ENCODE data around the gene DFFA.
"Not testable (repeated sequence)": the region's sequence is repeated elsewhere in the genome, so short reads cannot be mapped to it uniquely, and the experiment has no call there.

DFFA gene

DNA sequence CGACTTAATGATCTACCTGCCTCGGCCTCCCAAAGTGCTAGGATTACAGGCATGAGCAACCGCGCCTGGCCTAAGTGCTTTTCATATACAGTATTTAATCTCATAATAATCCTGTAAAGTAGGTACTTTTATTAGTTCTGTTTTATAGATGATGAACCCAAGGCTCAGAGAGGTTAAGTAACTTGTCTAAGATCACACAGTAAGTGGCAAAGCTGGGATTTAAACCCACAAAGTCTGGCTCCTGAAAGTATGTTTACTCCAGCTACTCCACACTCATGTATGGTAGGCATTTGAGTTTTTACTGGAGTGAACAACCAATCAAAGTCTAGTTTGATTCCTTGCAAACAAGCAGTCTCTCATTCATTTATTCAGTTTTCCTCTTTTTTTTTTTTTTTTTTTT lies 2.3 kb downstream of the DFFA start:
- intact Hi-C loops (cut with DNase I; ENCODE audit: low total_unique reads) = no loop called here
- Histone ChIP-seq H3K4me1 (peaks cover 0 to 22% (median 12%) of the 10 kb centered on the region in 4 donors), H3K27me3 (no peaks in the 10 kb centered on the region), H3K36me3 (peaks cover 15 to 49% (median 35%) of the 10 kb centered on the region in 3 donors), H3K9me3 (no peaks in the 10 kb centered on the region), H3K4me3 (no peak overlapping the region), H3K27ac (no peak overlapping the region)
- DNase-seq = no peak
- TF ChIP-seq, protein P1, sequence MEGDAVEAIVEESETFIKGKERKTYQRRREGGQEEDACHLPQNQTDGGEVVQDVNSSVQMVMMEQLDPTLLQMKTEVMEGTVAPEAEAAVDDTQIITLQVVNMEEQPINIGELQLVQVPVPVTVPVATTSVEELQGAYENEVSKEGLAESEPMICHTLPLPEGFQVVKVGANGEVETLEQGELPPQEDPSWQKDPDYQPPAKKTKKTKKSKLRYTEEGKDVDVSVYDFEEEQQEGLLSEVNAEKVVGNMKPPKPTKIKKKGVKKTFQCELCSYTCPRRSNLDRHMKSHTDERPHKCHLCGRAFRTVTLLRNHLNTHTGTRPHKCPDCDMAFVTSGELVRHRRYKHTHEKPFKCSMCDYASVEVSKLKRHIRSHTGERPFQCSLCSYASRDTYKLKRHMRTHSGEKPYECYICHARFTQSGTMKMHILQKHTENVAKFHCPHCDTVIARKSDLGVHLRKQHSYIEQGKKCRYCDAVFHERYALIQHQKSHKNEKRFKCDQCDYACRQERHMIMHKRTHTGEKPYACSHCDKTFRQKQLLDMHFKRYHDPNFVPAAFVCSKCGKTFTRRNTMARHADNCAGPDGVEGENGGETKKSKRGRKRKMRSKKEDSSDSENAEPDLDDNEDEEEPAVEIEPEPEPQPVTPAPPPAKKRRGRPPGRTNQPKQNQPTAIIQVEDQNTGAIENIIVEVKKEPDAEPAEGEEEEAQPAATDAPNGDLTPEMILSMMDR (IDR thresholded peaks at IDR 0.05) = no peak

DNA sequence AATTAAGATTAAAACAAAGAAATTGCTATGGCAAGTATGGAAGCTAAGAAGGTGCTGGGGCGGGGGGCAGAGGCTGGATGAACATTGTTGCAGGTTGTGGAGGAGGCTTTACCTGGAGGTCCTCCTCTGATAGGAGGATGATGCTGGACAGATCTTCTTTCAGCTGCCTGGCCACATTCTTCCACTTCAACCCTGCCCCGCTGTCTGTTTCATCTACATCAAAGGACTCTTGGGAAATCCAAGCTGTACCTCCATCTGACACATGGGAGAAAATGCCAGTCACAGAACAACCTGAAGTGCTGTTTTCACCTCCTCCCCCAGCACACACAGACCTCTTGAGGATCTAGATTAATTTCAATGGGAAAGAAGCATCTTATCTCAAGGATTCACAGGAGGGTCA lies 5.3 kb downstream of the DFFA start:
- Histone ChIP-seq H3K4me3 (no peak overlapping the region), H3K36me3 (peaks cover 36 to 78% (median 63%) of the 10 kb centered on the region in 3 donors), H3K27me3 (no peaks in the 10 kb centered on the region), H3K27ac (no peak overlapping the region), H3K9me3 (no peaks in the 10 kb centered on the region), H3K4me1 (peaks cover 0 to 11% (median 8%) of the 10 kb centered on the region in 4 donors)
- no peak for DNase-seq
- intact Hi-C loops (cut with DNase I; ENCODE audit: low total_unique reads) = no loop called here
- TF ChIP-seq, protein P1 (IDR thresholded peaks at IDR 0.05) = no peak

DNA sequence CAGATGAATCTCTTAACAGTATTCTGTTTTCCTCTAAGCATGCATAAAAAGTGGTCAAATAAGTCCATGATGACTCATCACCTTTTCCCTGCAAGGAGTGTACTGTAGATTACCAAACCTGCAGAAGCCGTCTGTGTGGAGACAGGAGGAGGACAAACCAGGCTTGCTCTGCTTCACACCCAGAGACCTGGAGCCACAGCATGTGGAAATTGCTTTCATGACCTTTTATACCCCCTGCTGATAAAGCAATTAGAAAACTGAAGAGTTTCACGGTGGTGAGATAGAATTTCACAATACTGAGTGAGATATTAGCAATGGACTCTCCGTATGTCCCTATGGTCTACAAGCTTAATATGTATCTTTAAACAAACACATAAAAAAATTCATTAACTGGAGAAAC lies 13.1 kb downstream of the DFFA start:
- intact Hi-C loops (cut with DNase I; ENCODE audit: low total_unique reads) = no loop called here
- Histone ChIP-seq H3K4me1 (no peaks in the 10 kb centered on the region), H3K36me3 (peaks cover 24 to 52% (median 37%) of the 10 kb centered on the region in 3 donors), H3K9me3 (no peaks in the 10 kb centered on the region), H3K4me3 (no peak overlapping the region), H3K27ac (no peak overlapping the region), H3K27me3 (no peaks in the 10 kb centered on the region)
- TF ChIP-seq, protein P1 (IDR thresholded peaks at IDR 0.05) = no peak
- DNase-seq = no peak

DNA sequence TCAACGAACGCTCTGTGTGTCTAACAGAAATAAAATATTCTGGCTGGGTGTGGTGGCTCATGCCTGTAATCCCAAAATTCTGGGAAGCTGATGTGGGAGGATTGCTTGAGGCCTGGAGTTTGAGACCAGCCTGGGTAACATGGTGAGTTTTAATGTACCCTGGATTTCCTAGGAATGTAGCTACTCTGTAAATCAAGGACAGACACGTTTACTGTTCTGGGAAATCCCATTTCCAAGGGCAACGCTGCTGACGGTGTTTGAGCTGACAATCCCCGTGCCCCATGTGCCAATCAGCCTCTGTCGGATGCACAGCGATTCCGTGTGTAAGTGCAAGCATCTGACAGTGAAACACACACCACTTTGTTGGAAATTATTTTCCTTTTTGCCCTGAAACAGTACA lies 14.5 kb downstream of the DFFA start:
- DNase-seq = no peak
- TF ChIP-seq, protein P1 (IDR thresholded peaks at IDR 0.05) = no peak
- Histone ChIP-seq H3K27ac (no peak overlapping the region), H3K27me3 (no peaks in the 10 kb centered on the region), H3K9me3 (no peaks in the 10 kb centered on the region), H3K36me3 (peaks cover 14 to 38% (median 26%) of the 10 kb centered on the region in 3 donors), H3K4me3 (no peak overlapping the region), H3K4me1 (no peaks in the 10 kb centered on the region)
- intact Hi-C loops (cut with DNase I; ENCODE audit: low total_unique reads) = no loop called here

DNA sequence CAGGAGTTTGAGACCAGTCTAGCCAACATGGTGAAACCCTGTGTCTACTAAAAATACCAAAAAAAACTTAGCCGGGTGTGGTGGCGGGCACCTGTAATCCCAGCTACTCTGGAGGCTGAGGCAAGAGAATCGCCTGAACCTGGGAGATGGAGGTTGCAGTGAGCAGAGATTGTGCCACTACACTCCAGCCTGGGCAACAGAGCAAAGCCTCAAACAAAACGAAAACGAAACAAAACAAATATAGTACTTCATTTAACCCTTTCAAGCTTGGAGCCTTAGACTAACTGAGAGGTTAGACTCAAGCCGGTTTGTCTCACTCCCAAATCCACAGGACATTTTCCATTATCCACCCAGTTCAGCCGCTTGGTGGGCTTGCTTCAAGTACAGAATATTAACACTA lies 14.9 kb downstream of the DFFA start:
- DNase-seq; H3K4me3 ChIP-seq; intact Hi-C loops (cut with DNase I; ENCODE audit: low total_unique reads); H3K27ac ChIP-seq; H3K4me1 ChIP-seq; H3K9me3 ChIP-seq; H3K27me3 ChIP-seq: not testable (repeated sequence)
- H3K36me3 ChIP-seq = peaks cover 12 to 34% (median 22%) of the 10 kb centered on the region in 3 donors

DNA sequence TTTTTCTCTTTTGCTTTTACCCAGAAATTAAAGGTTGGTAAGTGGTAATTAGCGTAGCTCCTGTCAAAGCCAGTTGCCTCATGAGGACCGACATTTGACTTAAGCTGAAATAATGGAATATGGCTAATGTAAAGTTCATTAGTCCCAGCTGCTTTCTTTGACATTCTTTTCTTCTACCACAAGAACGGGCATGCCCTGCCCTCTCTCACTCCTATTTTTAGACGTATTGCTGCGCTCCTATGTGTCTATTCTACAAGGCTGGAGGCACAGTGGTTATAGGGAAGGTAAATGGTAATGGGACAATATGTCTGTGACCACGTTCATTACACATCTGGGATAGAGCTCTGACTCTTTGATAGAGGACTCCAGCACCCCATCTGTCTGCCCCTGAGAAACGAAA lies 15.7 kb downstream of the DFFA start:
- Histone ChIP-seq H3K36me3 (peaks cover 12 to 26% (median 14%) of the 10 kb centered on the region in 3 donors), H3K9me3 (no peaks in the 10 kb centered on the region), H3K4me3 (no peak overlapping the region), H3K4me1 (peaks cover 0 to 2% (median 0%) of the 10 kb centered on the region in 4 donors), H3K27ac (no peak overlapping the region), H3K27me3 (no peaks in the 10 kb centered on the region)
- TF ChIP-seq, protein P1 (IDR thresholded peaks at IDR 0.05) = no peak
- intact Hi-C loops (cut with DNase I; ENCODE audit: low total_unique reads) = no loop called here
- no peak for DNase-seq

Data from tibial artery (tissue), 4 donors.